ENCODE data around the gene FMN1.

Gene FMN1

GRCh38 chr15:33008284-33008995, 186.1 kb downstream of the FMN1 start:
- no peak for DNase-seq

- no peak for DNase-seq
Measured at GRCh38 chr15:33007303-33007855, 187.1 kb downstream of the FMN1 start.

GRCh38 chr15:33005582-33005981, 188.9 kb downstream of the FMN1 start:
- DNase-seq: no peak

GRCh38 chr15:33001926-33002325, 192.6 kb downstream of the FMN1 start:
- DNase-seq: no peak

GRCh38 chr15:32998979-32999672, 195.4 kb downstream of the FMN1 start:
- no peak for DNase-seq

GRCh38 chr15:32998182-32998581, 196.3 kb downstream of the FMN1 start:
- DNase-seq: no peak

- DNase-seq: no peak
Measured at GRCh38 chr15:32994810-32995424, 199.6 kb downstream of the FMN1 start.

GRCh38 chr15:32993285-32993684, 201.2 kb downstream of the FMN1 start:
- DNase-seq: no peak

- DNase-seq: no peak
Measured at GRCh38 chr15:32991619-32992111, 202.8 kb downstream of the FMN1 start.

GRCh38 chr15:32990071-32990470, 204.4 kb downstream of the FMN1 start:
- no peak for DNase-seq

- DNase-seq: no peak
Measured at GRCh38 chr15:32987067-32987466, 207.4 kb downstream of the FMN1 start.

- no peak for DNase-seq
Measured at GRCh38 chr15:32986147-32986546, 208.4 kb downstream of the FMN1 start.

GRCh38 chr15:32983679-32984078, 210.8 kb downstream of the FMN1 start:
- no peak for DNase-seq

- no peak for DNase-seq
Measured at GRCh38 chr15:32982001-32982400, 212.5 kb downstream of the FMN1 start.

- DNase-seq: no peak
Measured at GRCh38 chr15:32981536-32981935, 213.0 kb downstream of the FMN1 start.

- no peak for DNase-seq
Measured at GRCh38 chr15:32979710-32980109, 214.8 kb downstream of the FMN1 start.

- DNase-seq: no peak
Measured at GRCh38 chr15:32977506-32977905, 217.0 kb downstream of the FMN1 start.

- DNase-seq: no peak
Measured at GRCh38 chr15:32974691-32975090, 219.8 kb downstream of the FMN1 start.

GRCh38 chr15:32972686-32973085, 221.8 kb downstream of the FMN1 start:
- DNase-seq: no peak

- no peak for DNase-seq
Measured at GRCh38 chr15:32970847-32971246, 223.7 kb downstream of the FMN1 start.

- no peak for DNase-seq
Measured at GRCh38 chr15:32967521-32967920, 227.0 kb downstream of the FMN1 start.

- DNase-seq: no peak
Measured at GRCh38 chr15:32966512-32966911, 228.0 kb downstream of the FMN1 start.

GRCh38 chr15:32965897-32966296, 228.6 kb downstream of the FMN1 start:
- no peak for DNase-seq

GRCh38 chr15:32959077-32959476, 235.4 kb downstream of the FMN1 start:
- DNase-seq: no peak
